A172 (cell line): ENCODE results near the gene RANBP1. TPM values are rescaled to one million over a fixed set of nuclear protein-coding genes. Genes with fewer than 3 reads are reported as not detected.

Experiments
- DNase-seq: peaks from one replicate; pipeline ENCODE4 v3.0.0-alpha.2; 2015; ENCODE audit warnings: low spot score
- total RNA-seq: library from RNA; depleted of rRNA; stranded (reverse); fragments of >200 nt; shearing (Covaris generic); gene quantifications from 2 replicates; pipeline ENCODE4 v1.2.3, GENCODE V29; 2014; rRNA removed

Gene RANBP1
- total RNA-seq, 1 experiment from 2014 or later: 525 TPM

DNA sequence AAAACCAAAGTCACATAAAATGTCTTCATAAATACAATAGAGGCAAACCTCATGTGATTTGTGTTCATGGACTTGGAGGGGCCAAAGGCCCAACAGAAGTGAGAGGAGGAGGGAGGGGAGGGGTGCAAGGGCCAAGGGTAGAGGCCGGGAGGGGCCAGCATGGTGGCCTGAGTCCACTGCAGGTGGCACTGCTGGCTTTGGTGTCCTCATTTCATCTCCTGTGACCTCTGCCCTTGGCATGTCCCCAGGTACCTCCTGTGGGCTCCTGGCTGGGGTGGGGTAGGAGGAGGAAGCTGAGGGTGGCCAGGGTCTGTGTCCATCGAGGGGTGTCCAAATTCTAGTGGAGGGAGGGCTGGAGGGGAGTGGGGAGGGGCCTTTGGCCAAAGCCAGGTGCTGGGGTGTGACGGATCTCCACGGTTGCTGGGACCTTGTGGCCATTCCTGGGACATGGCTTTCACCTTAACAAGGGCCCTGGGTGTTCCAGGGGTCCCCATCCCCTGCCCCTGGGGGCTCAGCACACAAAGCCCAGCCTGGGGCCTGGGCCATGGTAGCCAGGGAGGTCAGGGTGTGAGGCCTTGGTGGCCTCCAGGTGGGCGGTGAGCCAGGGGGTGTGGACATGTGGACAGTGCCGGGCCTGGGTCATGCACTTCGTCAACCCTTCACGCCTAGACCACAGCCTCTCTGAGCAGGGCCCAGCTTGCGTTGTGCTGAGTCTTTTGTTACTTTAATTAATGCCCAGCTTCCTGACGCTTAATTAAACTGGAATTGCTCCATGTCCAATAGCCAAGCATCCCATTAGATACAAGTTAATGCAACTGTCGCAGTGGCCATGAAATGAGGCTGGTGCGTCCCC lies 55.6 kb downstream of the RANBP1 start:
- no peak for DNase-seq

GRCh38 chr22:20172141-20172613 lies 56.3 kb downstream of the RANBP1 start:
- DNase-seq: no peak

DNA sequence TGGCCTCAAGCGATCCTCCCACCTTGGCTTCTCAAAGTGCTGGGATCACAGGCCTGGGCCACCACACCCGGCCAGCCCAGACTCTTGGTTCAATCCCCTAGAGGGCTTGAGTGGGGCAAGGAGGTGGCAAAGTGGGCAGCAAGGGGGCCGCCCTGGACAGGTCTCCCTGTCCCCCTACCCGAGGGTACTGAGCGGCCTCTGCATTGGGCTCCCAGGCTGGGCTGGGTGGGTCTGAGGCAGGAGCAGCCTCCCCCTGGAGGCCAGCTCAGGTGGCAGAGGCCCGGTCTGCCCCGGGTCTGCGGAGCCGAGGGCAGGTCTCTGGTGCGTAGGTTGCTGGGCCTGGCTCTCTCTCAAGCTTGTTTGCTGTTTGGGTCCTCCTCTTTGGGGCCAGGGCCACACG lies 57.3 kb downstream of the RANBP1 start:
- DNase-seq: no peak

- DNase-seq: no peak
Observed at GRCh38 chr22:20173772-20174171, 57.9 kb downstream of the RANBP1 start.

DNA sequence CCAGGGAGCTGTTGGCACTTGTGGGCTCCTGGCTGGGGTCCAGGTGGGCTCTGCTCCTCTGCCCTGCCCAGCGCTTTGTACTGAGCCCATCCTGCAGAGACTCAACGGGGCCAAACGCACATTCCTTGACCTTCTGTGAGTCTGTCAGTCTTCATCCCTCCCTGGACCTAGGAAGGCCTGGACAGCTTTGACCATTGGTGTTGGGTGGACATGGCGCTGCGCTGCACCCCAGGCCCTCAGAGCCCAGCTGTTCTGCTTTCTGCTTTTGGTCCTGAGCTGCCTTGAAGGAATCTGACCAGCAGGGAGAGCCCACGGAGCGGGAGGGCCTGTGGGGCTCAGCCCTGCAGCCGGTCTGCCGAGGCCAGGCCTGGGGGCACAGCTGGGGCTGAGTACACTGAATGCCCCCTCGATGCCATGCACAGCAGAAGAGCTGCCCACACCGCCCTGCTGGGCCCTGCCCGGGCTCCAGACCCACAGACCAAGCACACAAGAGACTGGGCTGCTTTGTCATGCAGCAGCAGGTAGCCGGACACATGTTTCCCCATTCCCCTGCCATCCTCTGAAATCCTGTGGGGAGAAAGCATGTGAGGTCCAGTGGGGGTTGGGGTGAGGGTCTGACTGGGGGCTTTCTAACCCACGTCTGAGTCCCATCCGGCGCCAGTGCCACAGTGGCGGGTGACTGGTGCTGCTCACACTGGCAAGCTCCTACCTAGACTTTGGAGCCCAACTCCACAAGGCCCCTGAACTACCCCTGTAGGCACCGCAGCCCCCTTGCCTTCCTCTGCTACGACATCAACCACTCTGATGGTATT lies 59.1 kb downstream of the RANBP1 start:
- DNase-seq: no peak

DNA sequence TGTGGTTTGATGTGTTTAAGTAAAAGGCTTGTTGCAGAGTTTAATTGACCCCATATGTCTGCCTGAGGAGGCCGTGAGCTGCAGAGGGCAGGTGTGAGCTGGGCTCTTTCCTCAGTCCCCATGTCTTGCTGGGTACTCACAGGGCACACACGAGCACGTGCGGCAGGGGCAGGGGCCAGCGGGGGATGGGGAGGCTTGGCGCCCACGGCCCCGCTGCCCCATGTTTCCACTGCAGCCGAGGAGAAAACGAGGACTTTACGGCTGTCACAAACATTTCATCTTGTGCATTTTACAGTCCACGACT lies 59.6 kb downstream of the RANBP1 start:
- no peak for DNase-seq

- DNase-seq: no peak
Observed at GRCh38 chr22:20176421-20177085, 60.6 kb downstream of the RANBP1 start.

Other genes starting within 250 kb of the RANBP1 start
- gene COMT, start 174.3 kb upstream of the RANBP1 start, total RNA-seq: 91.9 and 130 TPM in 2 replicates
- 112 and 114 TPM in 2 replicates for gene TXNRD2, start 174.3 kb upstream of the RANBP1 start, total RNA-seq
- gene ARVCF, start 99.3 kb upstream of the RANBP1 start, total RNA-seq: 9.3 and 22.7 TPM in 2 replicates
- gene TANGO2, start 95.0 kb upstream of the RANBP1 start, total RNA-seq: 29.6 and 36.3 TPM in 2 replicates
- gene DGCR8, start 35.9 kb upstream of the RANBP1 start, total RNA-seq: 16.2 and 20.1 TPM in 2 replicates
- gene TRMT2A, start 1.1 kb downstream of the RANBP1 start, total RNA-seq: 30.8 and 31.1 TPM in 2 replicates
- 4.3 and 8.6 TPM in 2 replicates for gene ZDHHC8, start 15.7 kb downstream of the RANBP1 start, total RNA-seq
- gene CCDC188, start 35.0 kb downstream of the RANBP1 start, total RNA-seq: not detected in 2 replicates
- 10.9 and 15.6 TPM in 2 replicates for gene RTN4R, start 152.2 kb downstream of the RANBP1 start, total RNA-seq
- 43.7 and 48.2 TPM in 2 replicates for gene DGCR6L, start 204.0 kb downstream of the RANBP1 start, total RNA-seq